Parathyroid adenoma (tissue), 2 donors: ENCODE measurements around the gene CACNA1G.

Source experiments
- H2AFZ ChIP-seq: fragments of 300-600 bp; sonication (generic); one replicate; pipeline ENCODE4 v1.7.0; 2017; ENCODE audit warnings: antibody characterized with exemption, mild to moderate bottlenecking
- H3K27ac ChIP-seq: fragments of 300-600 bp; sonication (generic); one replicate; pipeline ENCODE4 v1.7.0; 2017
- H3K27me3 ChIP-seq: fragments of 300-600 bp; sonication (generic); one replicate; pipeline ENCODE4 v1.7.0; 2017; ENCODE audit warnings: low read length; ENCODE audit not compliant: control insufficient read depth, insufficient read depth
- H3K36me3 ChIP-seq: fragments of 300-600 bp; sonication (generic); one replicate; pipeline ENCODE4 v1.7.0; 2017; ENCODE audit warnings: low read length; ENCODE audit not compliant: control insufficient read depth, insufficient read depth
- H3K4me1 ChIP-seq: fragments of 300-600 bp; sonication (generic); one replicate; pipeline ENCODE4 v1.7.0; 2017; ENCODE audit warnings: control low read depth
- H3K4me2 ChIP-seq: fragments of 300-600 bp; sonication (generic); one replicate; pipeline ENCODE4 v1.7.0; 2017; ENCODE audit warnings: low read length
- H3K4me3 ChIP-seq: fragments of 300-600 bp; sonication (generic); one replicate; pipeline ENCODE4 v1.7.0; 2017; ENCODE audit warnings: low read depth, low read length
- H3K79me2 ChIP-seq: fragments of 300-600 bp; sonication (generic); one replicate; pipeline ENCODE4 v1.7.0; 2017; ENCODE audit warnings: control low read depth
- H3K9ac ChIP-seq: fragments of 300-600 bp; sonication (generic); one replicate; pipeline ENCODE4 v1.7.0; 2017; ENCODE audit warnings: mild to moderate bottlenecking
- H3K9me3 ChIP-seq: fragments of 300-600 bp; sonication (generic); one replicate; pipeline ENCODE4 v1.7.0; 2017; ENCODE audit warnings: low read length; ENCODE audit not compliant: control insufficient read depth
- TF ChIP-seq, protein P1 (sequence below): fragments of 300-600 bp; sonication (generic); IDR thresholded peaks from one replicate; pipeline ENCODE4 v1.7.0; 2017; ENCODE audit warnings: antibody characterized with exemption, mild to moderate bottlenecking
- donor health status: primary hyperparathyroidism.

Gene CACNA1G

DNA sequence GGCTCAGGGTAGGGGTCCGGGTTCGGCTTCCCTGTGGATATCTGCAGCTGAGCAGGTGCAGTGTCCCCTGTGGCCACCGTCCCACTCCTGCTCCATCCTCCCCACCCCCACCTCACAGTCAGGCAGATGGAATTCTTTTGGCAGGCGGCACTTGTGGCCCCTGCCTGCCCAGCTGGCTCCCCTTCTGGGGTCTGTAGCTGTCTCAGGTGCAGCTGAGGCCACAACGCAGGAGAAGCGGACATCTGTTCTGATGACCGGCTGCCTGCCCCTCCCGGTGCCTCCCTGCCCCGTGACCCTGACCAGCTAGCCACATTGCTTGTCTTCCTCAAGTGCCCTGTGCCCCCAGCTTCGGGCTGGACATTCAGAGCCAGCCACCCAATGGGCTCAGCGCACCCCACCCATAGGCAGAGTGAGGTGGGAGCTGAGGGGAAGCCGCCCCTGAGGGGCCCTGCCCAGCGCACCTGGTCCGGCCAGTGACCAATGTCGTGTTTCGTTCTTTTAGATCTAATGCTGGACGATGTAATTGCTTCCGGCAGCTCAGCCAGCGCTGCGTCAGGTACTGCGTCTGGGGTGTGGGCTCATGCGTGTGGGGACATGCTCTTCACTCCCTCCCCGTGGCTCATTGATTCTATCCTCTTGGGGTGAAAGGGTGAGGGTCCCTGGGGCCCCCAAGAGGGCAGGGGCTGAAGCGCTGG is 49.0 kb downstream of the CACNA1G start:
- H3K9ac ChIP-seq: no peak overlapping the region
- no peaks in the 10 kb centered on the region for H3K4me1 ChIP-seq
- H3K4me2 ChIP-seq: no peak overlapping the region
- no peaks in the 10 kb centered on the region for H3K9me3 ChIP-seq
- H3K4me3 ChIP-seq: no peak overlapping the region
- no peaks in the 10 kb centered on the region for H3K36me3 ChIP-seq
- H3K79me2 ChIP-seq: no peaks in the 10 kb centered on the region
- no peak overlapping the region for H2AFZ ChIP-seq
- H3K27me3 ChIP-seq: no peaks in the 10 kb centered on the region
- TF ChIP-seq, protein P1, sequence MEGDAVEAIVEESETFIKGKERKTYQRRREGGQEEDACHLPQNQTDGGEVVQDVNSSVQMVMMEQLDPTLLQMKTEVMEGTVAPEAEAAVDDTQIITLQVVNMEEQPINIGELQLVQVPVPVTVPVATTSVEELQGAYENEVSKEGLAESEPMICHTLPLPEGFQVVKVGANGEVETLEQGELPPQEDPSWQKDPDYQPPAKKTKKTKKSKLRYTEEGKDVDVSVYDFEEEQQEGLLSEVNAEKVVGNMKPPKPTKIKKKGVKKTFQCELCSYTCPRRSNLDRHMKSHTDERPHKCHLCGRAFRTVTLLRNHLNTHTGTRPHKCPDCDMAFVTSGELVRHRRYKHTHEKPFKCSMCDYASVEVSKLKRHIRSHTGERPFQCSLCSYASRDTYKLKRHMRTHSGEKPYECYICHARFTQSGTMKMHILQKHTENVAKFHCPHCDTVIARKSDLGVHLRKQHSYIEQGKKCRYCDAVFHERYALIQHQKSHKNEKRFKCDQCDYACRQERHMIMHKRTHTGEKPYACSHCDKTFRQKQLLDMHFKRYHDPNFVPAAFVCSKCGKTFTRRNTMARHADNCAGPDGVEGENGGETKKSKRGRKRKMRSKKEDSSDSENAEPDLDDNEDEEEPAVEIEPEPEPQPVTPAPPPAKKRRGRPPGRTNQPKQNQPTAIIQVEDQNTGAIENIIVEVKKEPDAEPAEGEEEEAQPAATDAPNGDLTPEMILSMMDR: no peak
- no peak overlapping the region for H3K27ac ChIP-seq

DNA sequence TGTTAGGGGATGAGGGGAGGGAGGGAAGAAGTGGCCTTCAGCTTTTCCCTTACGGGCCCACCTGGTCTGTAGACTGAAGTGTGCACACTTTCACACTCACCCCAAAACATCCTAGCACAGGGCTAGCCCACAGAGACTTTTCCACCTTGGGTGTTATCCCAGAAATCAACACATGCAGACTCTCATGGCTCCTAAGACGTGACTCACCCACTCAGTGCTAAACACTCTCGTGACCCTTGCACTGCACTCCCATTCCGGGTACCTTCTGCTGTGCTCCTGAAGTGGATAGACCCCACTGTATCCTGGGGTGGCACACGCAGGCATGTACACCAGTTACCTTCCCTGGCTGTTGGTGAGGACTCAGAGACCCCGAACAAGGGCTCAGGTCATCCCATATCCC is 51.1 kb downstream of the CACNA1G start:
- Histone ChIP-seq H3K9ac (no peak overlapping the region), H3K9me3 (no peaks in the 10 kb centered on the region), H3K4me1 (no peaks in the 10 kb centered on the region), H3K79me2 (no peaks in the 10 kb centered on the region), H3K4me3 (no peak overlapping the region), H2AFZ (no peak overlapping the region), H3K36me3 (no peaks in the 10 kb centered on the region), H3K27me3 (no peaks in the 10 kb centered on the region), H3K4me2 (no peak overlapping the region), H3K27ac (no peak overlapping the region)
- TF ChIP-seq, protein P1: no peak

DNA sequence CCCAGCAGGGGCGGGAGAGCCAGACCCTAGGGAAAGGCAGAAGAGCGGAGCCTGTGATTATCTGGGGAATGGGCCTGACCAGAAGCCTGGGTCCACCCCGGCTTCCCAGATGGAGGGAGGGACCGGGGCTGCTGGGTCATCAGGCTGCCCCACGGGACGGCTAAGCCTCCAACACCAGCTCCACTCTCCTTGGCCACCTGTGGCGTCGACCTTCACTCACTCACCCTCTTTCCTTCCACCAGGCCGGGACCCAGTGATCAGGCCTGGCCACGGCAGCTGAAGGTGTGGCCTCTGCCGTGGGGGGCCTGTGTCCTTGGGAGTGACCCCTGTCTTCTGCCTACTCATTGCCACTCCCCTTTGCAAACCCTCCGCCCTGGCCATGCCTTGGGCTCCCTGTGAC is 51.8 kb downstream of the CACNA1G start:
- no peak overlapping the region for H3K9ac ChIP-seq
- no peak overlapping the region for H3K27ac ChIP-seq
- no peak overlapping the region for H2AFZ ChIP-seq
- H3K79me2 ChIP-seq: no peaks in the 10 kb centered on the region
- no peaks in the 10 kb centered on the region for H3K9me3 ChIP-seq
- TF ChIP-seq, protein P1: no peak
- no peaks in the 10 kb centered on the region for H3K4me1 ChIP-seq
- H3K27me3 ChIP-seq: no peaks in the 10 kb centered on the region
- no peaks in the 10 kb centered on the region for H3K36me3 ChIP-seq
- no peak overlapping the region for H3K4me3 ChIP-seq
- H3K4me2 ChIP-seq: no peak overlapping the region

DNA sequence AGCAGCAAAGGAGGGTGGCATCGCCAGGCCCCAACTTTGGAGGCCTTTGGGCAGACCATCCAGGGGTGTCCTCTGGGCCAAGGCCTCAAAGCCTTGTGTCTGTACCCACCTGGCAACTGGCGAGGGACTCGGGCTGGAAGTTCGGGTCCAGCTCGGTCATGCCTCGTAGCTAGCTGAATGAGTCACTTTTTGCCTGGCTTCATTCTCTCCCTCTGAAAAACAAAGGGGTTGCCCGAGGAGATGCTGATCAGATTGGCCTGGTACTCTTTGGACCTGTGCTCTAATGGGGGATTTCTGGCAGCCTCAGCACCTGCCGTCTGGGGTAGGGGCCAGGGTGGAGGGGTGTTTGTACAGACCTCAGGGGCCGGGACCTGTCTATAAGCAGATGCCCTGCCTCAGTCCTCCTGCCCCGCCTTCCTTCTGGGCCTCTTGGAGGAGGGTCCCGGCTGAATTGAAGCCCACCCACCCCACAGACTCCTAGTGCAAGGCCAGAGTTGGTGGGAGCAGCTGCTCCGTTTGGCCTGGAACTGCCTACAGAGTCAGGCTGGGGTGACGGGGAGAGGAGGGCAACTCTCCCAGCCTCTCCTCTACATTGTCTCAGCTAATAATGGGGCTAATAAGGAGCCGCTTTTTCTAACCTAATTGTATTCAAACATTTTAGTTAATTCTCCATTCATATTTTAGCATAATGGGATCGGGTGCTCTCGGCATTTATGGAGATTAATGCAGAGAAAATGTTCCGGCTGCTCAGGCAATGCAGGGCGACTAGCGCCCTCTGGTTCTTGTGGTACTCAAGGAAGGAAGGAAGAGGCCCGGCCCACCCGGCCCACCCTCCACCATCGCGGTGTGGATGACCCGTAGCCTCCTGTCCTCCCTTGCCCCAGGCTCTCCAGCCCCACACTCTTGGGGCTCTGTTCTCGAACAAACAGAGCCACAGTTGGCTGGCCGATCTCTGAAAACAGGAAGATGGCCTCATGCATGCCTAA is 52.8 kb downstream of the CACNA1G start:
- Histone ChIP-seq H3K79me2 (no peaks in the 10 kb centered on the region), H3K9me3 (no peaks in the 10 kb centered on the region), H3K36me3 (no peaks in the 10 kb centered on the region), H3K9ac (no peak overlapping the region), H3K4me3 (no peak overlapping the region), H2AFZ (no peak overlapping the region), H3K27me3 (no peaks in the 10 kb centered on the region), H3K27ac (no peak overlapping the region), H3K4me2 (no peak overlapping the region), H3K4me1 (no peaks in the 10 kb centered on the region)
- TF ChIP-seq, protein P1: no peak
